Uterus (tissue), 4 donors: ENCODE data around the gene SMOC2. TPM values are rescaled to one million over a fixed set of nuclear protein-coding genes. Genes with fewer than 3 reads are reported as not detected.

ENCODE experiments used
- DNase-seq, 2 donors: peaks; one replicate each; pipeline ENCODE4 v3.0.0-alpha.2; 2019 to 2020
- H3K27ac ChIP-seq, 2 donors: fragments of 200-600 bp; sonication (generic); 1 replicate in 1 of 2; 2 replicates in 1 of 2; pipeline ENCODE4 v1.5.1; 2016 to 2018
- H3K27me3 ChIP-seq, 2 donors: fragments of 200-600 bp; sonication (generic); one replicate each; pipeline ENCODE4 v1.5.1; 2018 to 2019; ENCODE audit warnings: control low read depth in 1 of 2
- H3K36me3 ChIP-seq, 2 donors: fragments of 200-600 bp; sonication (generic); one replicate each; pipeline ENCODE4 v1.5.1; 2019; ENCODE audit warnings: control low read depth in 1 of 2
- H3K4me1 ChIP-seq, 2 donors: fragments of 200-600 bp; sonication (generic); one replicate each; pipeline ENCODE4 v1.5.1; 2018 to 2019; ENCODE audit warnings: control low read depth in 1 of 2
- H3K4me3 ChIP-seq, 2 donors: fragments of 200-600 bp; sonication (generic); 1 replicate in 1 of 2; 2 replicates in 1 of 2; pipeline ENCODE4 v1.5.1; 2018 to 2019; ENCODE audit warnings: mild to moderate bottlenecking in 1 of 2
- H3K9me3 ChIP-seq, 2 donors: fragments of 200-600 bp; sonication (generic); one replicate each; pipeline ENCODE4 v1.5.1; 2019; ENCODE audit warnings: control low read depth in 1 of 2
- POLR2A ChIP-seq, 2 donors: fragments of 450-650 bp; IDR thresholded peaks; one replicate each; pipeline ENCODE4 v1.6.1; 2016; ENCODE audit warnings: antibody characterized with exemption in 2 of 2, mild to moderate bottlenecking in 1 of 2, moderate library complexity in 1 of 2
- intact Hi-C: fragments of 100-400 bp; cut with DNase I; formaldehyde crosslinking; loops from one replicate; pipeline ENCODE4 v1.15.1; 2023; ENCODE audit warnings: low total_unique reads
- total RNA-seq, 4 donors: library from RNA; depleted of rRNA in 3 of 4; stranded (reverse); fragments of >200 nt in 3 of 4; gene quantifications; one replicate each; pipeline versions ENCODE4 v1.1.0 to v1.2.4, GENCODE V29; 2014 to 2023
- TF ChIP-seq, protein P1 (sequence below), 4 experiments: fragments of 200-600 bp in 2 of 4; fragments of 450-650 bp in 2 of 4; sonication (generic) in 2 of 4; IDR thresholded peaks; one replicate each; pipeline ENCODE4 v1.5.1; 2016 to 2019; ENCODE audit warnings: antibody characterized with exemption in 4 of 4, mild to moderate bottlenecking in 2 of 4, moderate library complexity in 1 of 4
- donor health status: DM: yes; HTN: yes; CAD: no.

SMOC2 gene
- total RNA-seq, 4 donors from 2014 or later: 98.2 to 139 (median 121) TPM

DNA sequence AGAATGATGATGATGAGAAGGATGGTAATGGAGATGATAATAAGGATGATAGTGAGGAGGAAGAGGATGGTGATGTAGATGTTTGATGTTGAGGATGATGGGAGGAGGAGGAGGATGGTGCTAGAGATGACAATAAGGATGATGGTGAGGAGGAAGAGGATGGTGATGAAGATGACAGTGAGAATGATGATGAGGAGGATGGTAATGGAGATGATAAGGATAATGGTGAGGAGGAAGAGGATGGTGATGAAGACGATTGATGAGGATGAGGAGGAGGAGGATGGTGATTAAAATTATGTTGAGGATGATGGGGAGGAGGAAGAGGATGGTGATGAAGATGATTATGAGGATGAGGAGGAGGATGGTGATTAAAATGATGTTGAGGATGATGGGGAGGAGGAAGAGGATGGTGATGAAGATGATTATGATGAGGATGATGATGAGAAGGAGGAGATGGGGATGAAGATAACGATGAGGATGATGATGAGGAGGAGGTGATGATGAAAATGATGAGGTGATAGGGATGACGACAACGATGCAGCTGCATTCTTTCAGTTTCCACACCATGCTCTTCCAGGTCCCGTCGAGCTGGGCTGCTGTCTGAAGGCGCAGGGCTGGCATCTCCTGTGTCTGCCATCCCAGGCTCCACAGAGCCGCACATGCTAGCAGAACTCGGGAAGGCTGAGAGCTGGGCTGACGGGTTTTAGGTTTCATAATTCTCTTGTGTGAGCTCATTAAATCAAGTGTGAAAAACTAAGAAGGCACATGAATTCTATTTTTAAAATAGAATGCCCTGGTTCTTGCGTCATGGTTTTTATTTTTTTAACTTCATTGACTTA is 274.9 kb downstream of the SMOC2 start:
- no peaks in the 10 kb centered on the region for H3K27me3 ChIP-seq
- H3K4me1 ChIP-seq: no peaks in the 10 kb centered on the region
- no peak overlapping the region for H3K4me3 ChIP-seq
- H3K27ac ChIP-seq: no peak overlapping the region
- no peaks in the 10 kb centered on the region for H3K36me3 ChIP-seq
- no peak for DNase-seq
- TF ChIP-seq, protein P1, sequence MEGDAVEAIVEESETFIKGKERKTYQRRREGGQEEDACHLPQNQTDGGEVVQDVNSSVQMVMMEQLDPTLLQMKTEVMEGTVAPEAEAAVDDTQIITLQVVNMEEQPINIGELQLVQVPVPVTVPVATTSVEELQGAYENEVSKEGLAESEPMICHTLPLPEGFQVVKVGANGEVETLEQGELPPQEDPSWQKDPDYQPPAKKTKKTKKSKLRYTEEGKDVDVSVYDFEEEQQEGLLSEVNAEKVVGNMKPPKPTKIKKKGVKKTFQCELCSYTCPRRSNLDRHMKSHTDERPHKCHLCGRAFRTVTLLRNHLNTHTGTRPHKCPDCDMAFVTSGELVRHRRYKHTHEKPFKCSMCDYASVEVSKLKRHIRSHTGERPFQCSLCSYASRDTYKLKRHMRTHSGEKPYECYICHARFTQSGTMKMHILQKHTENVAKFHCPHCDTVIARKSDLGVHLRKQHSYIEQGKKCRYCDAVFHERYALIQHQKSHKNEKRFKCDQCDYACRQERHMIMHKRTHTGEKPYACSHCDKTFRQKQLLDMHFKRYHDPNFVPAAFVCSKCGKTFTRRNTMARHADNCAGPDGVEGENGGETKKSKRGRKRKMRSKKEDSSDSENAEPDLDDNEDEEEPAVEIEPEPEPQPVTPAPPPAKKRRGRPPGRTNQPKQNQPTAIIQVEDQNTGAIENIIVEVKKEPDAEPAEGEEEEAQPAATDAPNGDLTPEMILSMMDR (IDR thresholded peaks at IDR 0.05): no peak
- TF ChIP-seq POLR2A (IDR thresholded peaks at IDR 0.05): no peak
- no peaks in the 10 kb centered on the region for H3K9me3 ChIP-seq
- intact Hi-C loops: no loop called here

DNA sequence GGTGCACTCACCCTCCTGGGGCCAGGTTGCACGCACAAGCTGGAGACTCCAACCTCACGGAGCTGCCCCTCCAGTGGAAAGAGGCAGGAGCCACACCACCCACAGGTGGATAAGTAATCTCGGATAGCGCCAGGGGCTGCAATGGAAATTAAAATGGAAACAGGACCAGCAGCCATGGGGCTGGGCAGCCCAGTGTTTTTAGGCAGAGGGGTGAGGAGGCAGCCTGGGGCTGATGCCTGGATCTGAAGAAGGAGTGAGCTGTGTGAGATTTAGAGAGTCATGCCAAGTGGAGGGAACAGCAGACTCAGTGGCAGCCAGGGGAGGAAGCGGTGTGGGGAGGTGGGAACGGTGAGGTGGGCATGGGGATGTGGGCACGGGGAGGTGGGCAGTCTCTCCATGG is 275.6 kb downstream of the SMOC2 start:
- H3K27me3 ChIP-seq: no peaks in the 10 kb centered on the region
- no peaks in the 10 kb centered on the region for H3K4me1 ChIP-seq
- no peak overlapping the region for H3K4me3 ChIP-seq
- no peak for DNase-seq
- TF ChIP-seq, protein P1 (IDR thresholded peaks at IDR 0.05): no peak
- no peak for TF ChIP-seq POLR2A (IDR thresholded peaks at IDR 0.05)
- intact Hi-C loops: no loop called here
- H3K9me3 ChIP-seq: no peaks in the 10 kb centered on the region
- H3K36me3 ChIP-seq: no peaks in the 10 kb centered on the region
- no peak overlapping the region for H3K27ac ChIP-seq

DNA sequence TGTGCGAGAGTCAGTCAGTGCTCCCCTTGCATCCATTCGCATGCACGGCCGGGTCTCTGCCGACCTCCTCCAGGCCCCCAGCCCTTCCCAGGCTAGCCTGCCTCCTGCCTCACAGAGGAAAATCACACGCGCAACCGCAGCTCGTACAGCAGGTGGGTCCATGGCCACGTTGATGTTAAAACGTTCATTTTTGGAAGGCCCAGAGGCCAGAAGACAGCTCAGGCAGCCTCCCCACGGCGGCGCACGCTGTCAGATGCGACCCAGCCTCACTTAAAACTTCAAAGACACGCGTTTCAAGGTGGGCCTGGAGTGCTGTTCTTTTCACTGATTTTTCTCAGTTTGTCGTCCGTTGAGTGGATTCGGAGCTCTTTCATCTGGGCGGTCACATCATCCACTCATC is 276.5 kb downstream of the SMOC2 start:
- no peak overlapping the region for H3K27ac ChIP-seq
- H3K9me3 ChIP-seq: no peaks in the 10 kb centered on the region
- no peak for DNase-seq
- H3K36me3 ChIP-seq: no peaks in the 10 kb centered on the region
- no peak overlapping the region for H3K4me3 ChIP-seq
- intact Hi-C loops: no loop called here
- H3K4me1 ChIP-seq: no peaks in the 10 kb centered on the region
- no peak for TF ChIP-seq POLR2A (IDR thresholded peaks at IDR 0.05)
- TF ChIP-seq, protein P1 (IDR thresholded peaks at IDR 0.05): no peak
- no peaks in the 10 kb centered on the region for H3K27me3 ChIP-seq

Other genes with a start within 250 kb of the SMOC2 start
- 1 to 10 TPM in 3 of 4 donors, not detected in 1; 1.4 to 9.6 (median 2.8) TPM for gene DACT2, start 121.4 kb upstream of the SMOC2 start, total RNA-seq